Karpas-422 (cell line): ENCODE measurements around the gene ANKRD44. TPM values are rescaled to one million over a fixed set of nuclear protein-coding genes. Genes with fewer than 3 reads are reported as not detected.

Experiments
- DNase-seq: peaks from one replicate; pipeline ENCODE4 v3.0.0-alpha.2; 2015
- H2AFZ ChIP-seq: fragments of 200-600 bp; sonication (generic); 2 replicates; pipeline ENCODE4 v1.6.1; 2014; ENCODE audit warnings: antibody characterized with exemption, low read length, mixed read lengths
- H3K27ac ChIP-seq: fragments of 200-600 bp; sonication (generic); 2 replicates; pipeline ENCODE4 v1.5.1; 2014; ENCODE audit warnings: mild to moderate bottlenecking, low read length, moderate library complexity
- H3K27me3 ChIP-seq: fragments of 200-600 bp; sonication (generic); 2 replicates; pipeline ENCODE4 v1.6.1; 2014; ENCODE audit warnings: low read length, mixed read lengths
- H3K36me3 ChIP-seq: fragments of 200-600 bp; sonication (generic); 2 replicates; pipeline ENCODE4 v1.6.1; 2014; ENCODE audit warnings: low read length, mixed read lengths; ENCODE audit not compliant: insufficient read depth
- H3K4me1 ChIP-seq: fragments of 200-600 bp; sonication (generic); 2 replicates; pipeline ENCODE4 v1.6.1; 2014; ENCODE audit warnings: mild to moderate bottlenecking, low read length, mixed read lengths
- H3K4me2 ChIP-seq: fragments of 200-600 bp; sonication (generic); 2 replicates; pipeline ENCODE4 v1.6.1; 2014; ENCODE audit warnings: low read length, low read depth, mild to moderate bottlenecking; ENCODE audit not compliant: poor library complexity, severe bottlenecking
- H3K4me3 ChIP-seq: fragments of 200-600 bp; sonication (generic); 2 replicates; pipeline ENCODE4 v1.5.1; 2014; ENCODE audit warnings: mild to moderate bottlenecking, antibody characterized with exemption, low read length, mixed read lengths
- H3K79me2 ChIP-seq: fragments of 200-600 bp; sonication (generic); 2 replicates; pipeline ENCODE4 v1.6.1; 2014; ENCODE audit warnings: mild to moderate bottlenecking, low read length, mixed read lengths
- H3K9ac ChIP-seq: fragments of 200-600 bp; sonication (generic); 2 replicates; pipeline ENCODE4 v1.6.0; 2014; ENCODE audit warnings: low read length
- H3K9me2 ChIP-seq: fragments of 200-600 bp; sonication (generic), shearing (Covaris generic); replicated peaks from 2 replicates; pipeline ENCODE4 v1.6.0; 2014; ENCODE audit warnings: mild to moderate bottlenecking, low read length, moderate library complexity; ENCODE audit not compliant: insufficient read depth
- H3K9me3 ChIP-seq: fragments of 300-700, 200-600 bp; sonication (generic); 2 replicates; pipeline ENCODE4 v1.6.1; 2014; ENCODE audit warnings: low read length, mixed read lengths
- H4K20me1 ChIP-seq: fragments of 200-600 bp; sonication (generic); 2 replicates; pipeline ENCODE4 v1.6.1; 2014; ENCODE audit warnings: mild to moderate bottlenecking, antibody characterized with exemption, low read length, low read depth; ENCODE audit not compliant: insufficient read depth
- total RNA-seq: library from RNA; depleted of rRNA; stranded (reverse); fragments of >200 nt; shearing (Covaris generic); gene quantifications from 2 replicates; pipeline ENCODE4 v1.2.3, GENCODE V29; 2014; ENCODE audit warnings: low replicate concordance

The ANKRD44 gene
- total RNA-seq, 1 experiment from 2014 or later, result 120 TPM

DNA sequence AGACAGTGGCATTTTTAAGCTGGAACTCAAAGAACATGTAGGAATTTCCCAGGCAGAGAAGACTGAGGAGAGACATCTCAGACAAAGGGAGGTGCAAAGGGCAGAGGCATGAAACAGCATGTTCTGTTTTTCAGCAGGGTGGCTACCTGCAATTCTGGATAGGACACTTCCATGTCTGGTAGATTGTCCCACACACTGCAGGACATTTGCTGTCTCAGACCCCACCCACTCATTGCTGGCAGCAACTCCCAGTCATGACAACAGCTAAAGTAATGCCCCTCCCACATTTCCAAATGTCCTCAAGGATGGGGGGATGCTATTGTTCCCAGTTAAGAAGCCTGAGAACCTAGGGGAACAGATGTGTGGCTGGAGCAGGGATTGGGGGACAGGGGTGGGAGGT, 40.8 kb downstream of the ANKRD44 start:
- Histone ChIP-seq H3K9me2 (no peaks in the 10 kb centered on the region), H3K79me2 (peaks cover 99% of the 10 kb centered on the region), H3K9ac (no peak overlapping the region), H3K4me1 (peaks cover 15% of the 10 kb centered on the region), H3K4me3 (no peak overlapping the region), H3K27me3 (no peaks in the 10 kb centered on the region), H3K36me3 (no peaks in the 10 kb centered on the region), H2AFZ (no peak overlapping the region), H4K20me1 (no peaks in the 10 kb centered on the region), H3K27ac (peak overlapping the region; percentile 27), H3K4me2 (no peak overlapping the region), H3K9me3 (no peaks in the 10 kb centered on the region)
- DNase-seq, result no peak

DNA sequence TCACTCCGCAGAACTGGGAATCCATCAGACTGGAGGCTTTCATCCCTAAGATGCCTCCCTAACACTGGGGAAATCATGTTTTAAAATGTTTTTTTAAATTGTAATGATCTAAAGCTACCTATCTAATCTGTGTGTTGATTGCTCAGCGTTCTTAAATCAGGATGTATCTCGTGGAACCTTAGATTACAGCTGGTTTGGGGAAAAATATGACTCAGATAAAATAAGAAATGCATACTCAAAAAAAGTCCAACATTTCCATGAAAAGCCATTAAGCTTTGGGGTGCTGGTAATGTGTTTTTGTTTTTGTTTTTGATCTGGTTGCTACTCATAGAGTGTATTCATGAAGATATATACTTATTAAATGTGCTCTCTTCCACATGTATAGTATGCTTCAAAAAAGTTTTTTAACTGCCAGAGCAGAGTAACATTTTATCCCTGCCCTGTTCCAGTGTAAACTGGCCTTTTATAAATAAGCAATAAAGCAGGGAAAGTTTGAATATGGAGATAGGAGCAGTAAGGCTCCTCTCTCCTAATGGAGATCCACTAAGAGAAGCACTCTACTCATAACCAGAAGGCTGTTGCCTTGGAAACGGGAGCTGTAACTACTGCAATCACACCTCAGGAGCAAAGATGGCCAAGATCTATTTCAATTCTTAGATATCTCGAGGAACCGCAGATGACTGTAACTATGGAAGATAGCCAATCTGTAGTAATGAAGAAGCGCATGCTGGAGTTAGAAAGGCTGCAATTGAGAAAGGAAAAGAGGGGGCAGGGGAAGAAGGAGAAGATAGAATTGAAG, 41.6 kb downstream of the ANKRD44 start:
- no peak for DNase-seq
- H3K4me1 ChIP-seq, result peaks cover 8% of the 10 kb centered on the region
- no peak overlapping the region for H3K4me2 ChIP-seq
- no peak overlapping the region for H2AFZ ChIP-seq
- no peaks in the 10 kb centered on the region for H3K27me3 ChIP-seq
- peaks cover 99% of the 10 kb centered on the region for H3K79me2 ChIP-seq
- H3K9me2 ChIP-seq, result no peaks in the 10 kb centered on the region
- no peaks in the 10 kb centered on the region for H4K20me1 ChIP-seq
- H3K9ac ChIP-seq, result no peak overlapping the region
- no peak overlapping the region for H3K4me3 ChIP-seq
- H3K36me3 ChIP-seq, result no peaks in the 10 kb centered on the region
- H3K27ac ChIP-seq, result no peak overlapping the region
- H3K9me3 ChIP-seq, result no peaks in the 10 kb centered on the region

DNA sequence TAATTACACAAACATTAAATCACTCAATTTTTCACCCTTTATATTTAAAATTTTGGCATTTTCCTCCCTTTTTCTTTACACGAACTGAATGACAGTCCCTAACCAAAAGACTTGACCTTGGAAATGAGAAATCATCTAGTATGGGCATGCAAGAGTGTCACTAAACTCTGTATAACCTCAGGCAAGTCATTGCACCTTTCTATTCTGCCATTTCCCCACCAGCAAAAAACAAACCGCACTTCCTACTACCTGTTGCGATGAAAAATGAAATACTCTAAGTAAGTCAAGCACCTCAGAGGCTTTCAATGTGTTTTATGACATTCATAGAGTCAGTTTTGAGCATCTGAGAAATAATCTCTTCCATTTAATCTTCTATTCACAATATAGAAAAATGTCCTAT, 44.1 kb downstream of the ANKRD44 start:
- no peaks in the 10 kb centered on the region for H3K27me3 ChIP-seq
- H3K9ac ChIP-seq, result no peak overlapping the region
- peaks cover 16% of the 10 kb centered on the region for H3K4me1 ChIP-seq
- no peak for DNase-seq
- H3K4me3 ChIP-seq, result no peak overlapping the region
- H3K4me2 ChIP-seq, result no peak overlapping the region
- H3K9me3 ChIP-seq, result no peaks in the 10 kb centered on the region
- peaks cover 100% of the 10 kb centered on the region for H3K79me2 ChIP-seq
- no peak overlapping the region for H3K27ac ChIP-seq
- no peaks in the 10 kb centered on the region for H4K20me1 ChIP-seq
- H2AFZ ChIP-seq, result no peak overlapping the region
- H3K9me2 ChIP-seq, result no peaks in the 10 kb centered on the region
- H3K36me3 ChIP-seq, result peaks cover 12% of the 10 kb centered on the region

DNA sequence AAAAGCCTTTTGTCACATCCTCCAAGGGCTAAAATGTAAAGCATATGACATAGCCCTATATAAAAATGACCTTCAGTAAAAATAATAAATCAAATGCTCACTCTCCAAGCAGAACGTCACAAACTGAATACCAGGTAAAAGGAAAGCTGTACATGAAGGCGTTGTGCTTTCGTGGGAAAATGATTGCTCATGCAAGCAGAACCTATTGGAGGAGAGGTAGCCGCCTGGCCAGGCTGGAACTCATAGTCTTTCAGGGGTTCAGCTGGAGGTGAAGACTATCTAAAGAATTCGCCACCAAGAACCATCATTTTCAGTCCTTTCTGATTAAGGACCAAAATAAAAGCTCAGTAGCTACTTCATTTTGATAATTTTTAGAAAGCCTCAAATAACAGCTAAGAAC, 44.7 kb downstream of the ANKRD44 start:
- no peaks in the 10 kb centered on the region for H4K20me1 ChIP-seq

DNA sequence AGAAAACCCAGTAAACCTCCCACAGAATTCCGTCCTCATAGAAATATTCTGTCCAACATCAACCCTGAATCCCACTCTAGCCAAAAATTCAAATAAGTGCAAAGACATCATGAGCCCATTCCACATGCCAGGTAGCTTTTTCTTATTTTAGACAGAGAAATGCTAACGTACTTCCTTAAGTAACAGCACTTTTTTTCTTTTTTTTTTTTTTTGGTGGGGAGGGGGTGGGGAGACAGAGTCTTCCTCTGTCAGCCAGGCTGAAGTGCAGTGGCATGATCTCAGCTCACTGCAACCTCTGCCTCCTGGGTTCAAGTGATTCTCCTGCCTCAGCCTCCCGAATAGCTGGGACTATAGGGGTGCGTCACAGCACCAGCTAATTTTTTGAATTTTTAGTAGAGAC, 45.5 kb downstream of the ANKRD44 start:
- H3K9ac ChIP-seq, result no peak overlapping the region
- H3K27ac ChIP-seq, result no peak overlapping the region
- H3K79me2 ChIP-seq, result peaks cover 89% of the 10 kb centered on the region

More for the DNA sequence above, 44.7 kb downstream of the ANKRD44 start:
- no peak for DNase-seq
- no peak overlapping the region for H3K9ac ChIP-seq
- peaks cover 16% of the 10 kb centered on the region for H3K4me1 ChIP-seq
- peaks cover 13% of the 10 kb centered on the region for H3K36me3 ChIP-seq
- no peak overlapping the region for H2AFZ ChIP-seq
- H3K9me2 ChIP-seq, result no peaks in the 10 kb centered on the region
- H3K79me2 ChIP-seq, result peaks cover 97% of the 10 kb centered on the region
- H3K4me2 ChIP-seq, result no peak overlapping the region
- H3K27ac ChIP-seq, result no peak overlapping the region
- H3K27me3 ChIP-seq, result no peaks in the 10 kb centered on the region
- H3K4me3 ChIP-seq, result no peak overlapping the region
- no peaks in the 10 kb centered on the region for H3K9me3 ChIP-seq

DNA sequence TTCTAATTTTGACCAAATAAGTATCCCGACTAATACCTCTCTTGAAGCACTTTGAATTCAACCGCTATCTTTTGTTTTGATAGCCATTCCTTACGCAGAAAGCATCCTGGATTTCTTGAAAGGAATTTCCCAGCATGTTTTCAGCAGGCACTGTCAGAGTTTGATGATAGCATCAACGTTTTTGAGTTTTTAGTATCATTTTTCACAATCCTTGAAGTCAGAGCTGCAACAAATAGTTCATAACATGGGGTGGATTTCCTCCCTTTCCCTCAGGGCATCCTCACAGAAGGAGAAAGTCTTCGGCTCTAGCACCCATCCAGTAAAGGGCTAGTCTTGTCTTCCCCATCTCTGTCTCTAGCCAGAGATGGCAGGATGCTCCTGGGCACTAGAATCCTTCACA, 46.2 kb downstream of the ANKRD44 start:
- Histone ChIP-seq H3K9ac (no peak overlapping the region), H3K4me2 (no peak overlapping the region), H3K9me3 (no peaks in the 10 kb centered on the region), H4K20me1 (no peaks in the 10 kb centered on the region), H3K27me3 (no peaks in the 10 kb centered on the region), H3K4me3 (no peak overlapping the region), H3K9me2 (no peaks in the 10 kb centered on the region), H2AFZ (no peak overlapping the region), H3K4me1 (peaks cover 13% of the 10 kb centered on the region), H3K36me3 (peaks cover 13% of the 10 kb centered on the region), H3K27ac (no peak overlapping the region), H3K79me2 (peaks cover 87% of the 10 kb centered on the region)
- DNase-seq, result no peak

More for the DNA sequence above, 45.5 kb downstream of the ANKRD44 start:
- peaks cover 13% of the 10 kb centered on the region for H3K36me3 ChIP-seq
- H2AFZ ChIP-seq, result no peak overlapping the region
- H3K27me3 ChIP-seq, result no peaks in the 10 kb centered on the region
- H3K9me3 ChIP-seq, result no peaks in the 10 kb centered on the region
- no peaks in the 10 kb centered on the region for H3K9me2 ChIP-seq
- H3K4me1 ChIP-seq, result peaks cover 12% of the 10 kb centered on the region
- no peak overlapping the region for H3K4me2 ChIP-seq
- no peaks in the 10 kb centered on the region for H4K20me1 ChIP-seq
- DNase-seq, result no peak
- H3K4me3 ChIP-seq, result no peak overlapping the region

DNA sequence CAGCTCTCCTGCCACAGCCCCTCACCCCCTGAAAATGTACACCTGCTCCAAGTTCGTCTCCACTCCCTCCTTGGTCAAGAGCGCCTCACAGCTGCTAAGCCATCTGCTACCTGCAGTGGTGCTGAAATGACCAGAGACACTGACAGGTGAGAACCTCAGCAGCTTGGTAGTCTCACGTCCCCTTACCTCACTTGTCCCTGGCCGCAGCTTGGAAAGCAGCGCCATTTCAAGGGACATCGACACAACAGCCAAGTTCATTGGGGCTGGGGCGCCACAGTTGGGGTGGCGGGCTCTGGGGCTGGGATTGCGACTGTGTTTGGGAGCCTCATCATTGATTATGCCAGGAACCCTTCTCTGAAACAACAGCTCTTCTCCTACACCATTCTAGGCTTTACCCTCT, 47.5 kb downstream of the ANKRD44 start:
- no peak overlapping the region for H2AFZ ChIP-seq
- no peak overlapping the region for H3K27ac ChIP-seq
- no peak overlapping the region for H3K4me2 ChIP-seq
- no peaks in the 10 kb centered on the region for H3K27me3 ChIP-seq
- no peak overlapping the region for H3K4me3 ChIP-seq
- H3K9ac ChIP-seq, result no peak overlapping the region
- no peak for DNase-seq
- no peaks in the 10 kb centered on the region for H3K9me3 ChIP-seq
- peaks cover 86% of the 10 kb centered on the region for H3K79me2 ChIP-seq
- H3K4me1 ChIP-seq, result peaks cover 26% of the 10 kb centered on the region
- H3K36me3 ChIP-seq, result peaks cover 13% of the 10 kb centered on the region
- no peaks in the 10 kb centered on the region for H4K20me1 ChIP-seq
- H3K9me2 ChIP-seq, result no peaks in the 10 kb centered on the region

DNA sequence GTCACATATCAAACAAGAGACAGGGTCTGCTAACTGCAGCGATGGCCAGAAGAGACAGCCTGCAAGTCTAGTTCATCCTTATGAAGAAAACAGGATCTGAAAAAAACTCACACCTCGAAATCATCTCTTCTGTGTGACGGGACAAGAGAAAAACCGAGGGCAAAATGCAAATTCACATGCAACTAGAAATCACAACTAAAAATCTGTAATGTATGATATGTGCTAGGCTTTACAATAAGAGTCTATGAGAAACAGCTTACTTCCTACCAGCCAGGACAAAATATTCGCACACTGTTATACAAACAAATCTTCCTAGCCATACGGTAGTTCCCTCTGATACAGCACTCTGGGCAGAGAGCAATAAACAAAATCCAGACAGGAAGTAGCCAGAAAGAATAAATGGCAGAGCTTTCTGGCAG, 48.8 kb downstream of the ANKRD44 start:
- H4K20me1 ChIP-seq, result no peaks in the 10 kb centered on the region
- no peaks in the 10 kb centered on the region for H3K27me3 ChIP-seq
- peaks cover 82% of the 10 kb centered on the region for H3K79me2 ChIP-seq
- no peaks in the 10 kb centered on the region for H3K9me2 ChIP-seq
- no peak for DNase-seq
- peaks cover 37% of the 10 kb centered on the region for H3K4me1 ChIP-seq
- H3K27ac ChIP-seq, result peak overlapping the region; percentile 28; the same call in 1 of the 2 replicates
- no peaks in the 10 kb centered on the region for H3K9me3 ChIP-seq
- no peak overlapping the region for H3K4me3 ChIP-seq
- no peak overlapping the region for H2AFZ ChIP-seq
- peaks cover 13% of the 10 kb centered on the region for H3K36me3 ChIP-seq
- no peak overlapping the region for H3K9ac ChIP-seq
- H3K4me2 ChIP-seq, result no peak overlapping the region
